HepG2 (cell line): ENCODE results near the gene CPNE2. TPM values are rescaled to one million over a fixed set of nuclear protein-coding genes. Genes with fewer than 3 reads are reported as not detected.
"Not testable (repeated sequence)": the region's sequence is repeated elsewhere in the genome, so short reads cannot be mapped to it uniquely, and the experiment has no call there.

Source experiments
- ATAC-seq: fragments of 200-7000 bp; cut with Tn5 transposase; 3 replicates; pipeline ENCODE4 v1.9.1; 2020; ENCODE audit warnings: mild to moderate bottlenecking, moderate library complexity
- BruUV-seq: library from RNA; stranded (reverse); fragments of 400-500 nt; replicated peaks from 2 replicates; lab custom pipeline; 2021; lab: Mats Ljungman, UMichigan
- CTCF ChIA-PET: fragments of 300-600 bp; formaldehyde crosslinking; extraction: SDS; loops from one replicate; lab custom pipeline; 2021; ENCODE audit warnings: low total read pairs, inconsistent platforms, low intra/inter-chr PET ratio; lab: Yijun Ruan, JAX
- POLR2A ChIA-PET: fragments of 350-600 bp; sonication (Branson Sonifier 250); formaldehyde crosslinking; loops from one replicate; lab custom pipeline; 2020; ENCODE audit warnings: antibody characterized with exemption, inconsistent platforms; lab: Yijun Ruan, JAX
- DNase-seq: peaks from one replicate; pipeline ENCODE4 v3.0.0-alpha.2; 2015; ENCODE audit warnings: low spot score
- FAIRE-seq: peaks from 3 replicates; lab custom pipeline; 2011; peaks lifted over from hg19 to GRCh38; lab: Jason Lieb, UNC
- H2AFZ ChIP-seq: one replicate; pipeline ENCODE4 v1.6.1; 2011; ENCODE audit warnings: low read length, inconsistent platforms
- H3K27ac ChIP-seq: fragments of 300-600 bp; 3 replicates; pipeline ENCODE4 v1.8.0; 2011; ENCODE audit warnings: mixed run types, mild to moderate bottlenecking, mixed read lengths, low read length, inconsistent platforms; ENCODE audit not compliant: insufficient read depth; ENCODE audit errors: extremely low read length
- H3K27me3 ChIP-seq, 2 experiments: fragments of 200-600 bp in 1 of 2; 2 replicates in 1 of 2; 3 replicates in 1 of 2; pipeline versions ENCODE4 v1.6.0 to v1.8.0; 2011; ENCODE audit warnings: low read length in 2 of 2, mild to moderate bottlenecking in 2 of 2, moderate library complexity in 2 of 2, inconsistent platforms in 1 of 2; ENCODE audit not compliant: insufficient read depth in 2 of 2, control insufficient read depth in 1 of 2
- H3K36me3 ChIP-seq, 2 experiments: fragments of 200-600 bp in 1 of 2; replicated peaks in 1 of 2; 2 replicates in 1 of 2; 3 replicates in 1 of 2; pipeline versions ENCODE4 v1.5.1 to v1.8.0; 2011; ENCODE audit warnings: low read length in 2 of 2, inconsistent platforms in 1 of 2; ENCODE audit not compliant: insufficient read depth in 2 of 2, control insufficient read depth in 1 of 2
- H3K4me1 ChIP-seq: 2 replicates; pipeline ENCODE4 v1.5.1; 2012; ENCODE audit warnings: low read length, inconsistent platforms; ENCODE audit not compliant: insufficient read depth
- H3K4me2 ChIP-seq: 2 replicates; pipeline ENCODE4 v1.6.0; 2011; ENCODE audit warnings: low read depth, low read length, inconsistent platforms
- H3K4me3 ChIP-seq, 3 experiments: fragments of 200-600 bp in 1 of 3; sonication (generic), shearing (Covaris generic) in 1 of 3; replicated peaks in 1 of 3; 2 replicates each; pipeline ENCODE4 v1.5.1; 2011 to 2016; ENCODE audit warnings: low read length in 3 of 3, inconsistent platforms in 2 of 3, low read depth in 2 of 3, mild to moderate bottlenecking in 2 of 3, control low read depth in 1 of 3, mixed read lengths in 1 of 3; ENCODE audit not compliant: insufficient read depth in 1 of 3
- H3K79me2 ChIP-seq: one replicate; pipeline ENCODE4 v1.6.1; 2011; ENCODE audit warnings: low read length, inconsistent platforms; ENCODE audit not compliant: insufficient read depth
- H3K9ac ChIP-seq: 2 replicates; pipeline ENCODE4 v1.6.0; 2011; ENCODE audit warnings: mild to moderate bottlenecking, low read depth, low read length, inconsistent platforms; ENCODE audit not compliant: insufficient read depth
- H3K9me3 ChIP-seq: 2 replicates; pipeline ENCODE4 v1.5.1; 2012; ENCODE audit warnings: mild to moderate bottlenecking, low read length
- H4K20me1 ChIP-seq: 2 replicates; pipeline ENCODE4 v1.6.0; 2011; ENCODE audit warnings: inconsistent platforms, mild to moderate bottlenecking, low read length, moderate library complexity; ENCODE audit not compliant: insufficient read depth
- WGBS: methylation state at CpG from one replicate; pipeline ENCODE4 v1.1.6; 2017; ENCODE audit warnings: low lambda C conversion rate; 5-methylcytosine and 5-hydroxymethylcytosine counted together
- in situ Hi-C: cut with HindIII; loops from 2 replicates; pipeline ENCODE4 v1.10.0; 2017; ENCODE audit warnings: low pct_unique_long_range_greater_than_20kb; ENCODE audit not compliant: extremely low pct_ligation_motif_present
- intact Hi-C: fragments of 100-400 bp; cut with micrococcal nuclease; formaldehyde crosslinking; loops from one replicate; pipeline ENCODE4 v1.10.0; 2022; ENCODE audit not compliant: unreplicated experiment
- polyA plus RNA-seq, 8 experiments: library from polyadenylated mRNA; depleted of rRNA in 3 of 8; stranded (reverse) in 7 of 8; unstranded in 1 of 8; fragments of >200 nt; fragmentation: Illumina TruSeq in 4 of 8; extraction: Trizol in 4 of 8; gene quantifications; 2 replicates each; pipeline versions ENCODE4 v1.2.1 to v1.2.3, GENCODE V29; 2011 to 2016; ENCODE audit warnings: low read depth in 4 of 8, missing spikeins in 1 of 8, mixed read lengths in 1 of 8; ENCODE audit not compliant: insufficient read depth in 1 of 8
- total RNA-seq, 5 experiments: library from RNA; depleted of rRNA; stranded (reverse); fragments of >200 nt; fragmentation: Illumina TruSeq; extraction: Trizol; gene quantifications; 2 replicates each; pipeline ENCODE4 v1.2.3, GENCODE V29; 2016; ENCODE audit warnings: low read depth in 1 of 5
- TF ChIP-seq, protein P1 (sequence below): IDR thresholded peaks from 2 replicates; pipeline ENCODE4 v1.4.0; 2020; ENCODE audit warnings: mild to moderate bottlenecking, missing genetic modification reagents

The CPNE2 gene
- total and polyA plus RNA-seq, 2 of the 13 experiments (the other 11 are each of a cell fraction or from before 2014, with no cell fraction given) = 10.6 to 23.3 TPM

DNA sequence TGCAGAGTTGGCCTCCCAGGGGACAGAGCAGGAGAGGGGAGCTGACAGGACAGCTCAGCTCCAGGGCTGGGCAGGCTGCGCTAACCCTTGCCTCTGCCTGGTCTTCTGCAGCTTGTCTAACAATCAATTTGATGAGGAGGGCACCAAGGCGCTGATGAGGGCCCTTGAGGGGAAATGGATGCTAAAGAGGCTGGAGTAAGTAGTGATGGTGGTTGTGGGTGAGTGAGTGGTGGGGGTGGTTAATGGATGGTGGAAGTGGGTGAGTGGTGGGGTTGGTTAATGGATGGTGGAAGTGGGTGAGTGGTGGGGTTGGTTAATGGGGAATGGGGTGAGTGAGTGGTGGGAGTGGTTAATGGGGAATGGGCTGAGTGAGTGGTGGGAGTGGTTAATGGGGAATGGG is 22.0 kb upstream of the CPNE2 start (continued):
- TF ChIP-seq, protein P1, sequence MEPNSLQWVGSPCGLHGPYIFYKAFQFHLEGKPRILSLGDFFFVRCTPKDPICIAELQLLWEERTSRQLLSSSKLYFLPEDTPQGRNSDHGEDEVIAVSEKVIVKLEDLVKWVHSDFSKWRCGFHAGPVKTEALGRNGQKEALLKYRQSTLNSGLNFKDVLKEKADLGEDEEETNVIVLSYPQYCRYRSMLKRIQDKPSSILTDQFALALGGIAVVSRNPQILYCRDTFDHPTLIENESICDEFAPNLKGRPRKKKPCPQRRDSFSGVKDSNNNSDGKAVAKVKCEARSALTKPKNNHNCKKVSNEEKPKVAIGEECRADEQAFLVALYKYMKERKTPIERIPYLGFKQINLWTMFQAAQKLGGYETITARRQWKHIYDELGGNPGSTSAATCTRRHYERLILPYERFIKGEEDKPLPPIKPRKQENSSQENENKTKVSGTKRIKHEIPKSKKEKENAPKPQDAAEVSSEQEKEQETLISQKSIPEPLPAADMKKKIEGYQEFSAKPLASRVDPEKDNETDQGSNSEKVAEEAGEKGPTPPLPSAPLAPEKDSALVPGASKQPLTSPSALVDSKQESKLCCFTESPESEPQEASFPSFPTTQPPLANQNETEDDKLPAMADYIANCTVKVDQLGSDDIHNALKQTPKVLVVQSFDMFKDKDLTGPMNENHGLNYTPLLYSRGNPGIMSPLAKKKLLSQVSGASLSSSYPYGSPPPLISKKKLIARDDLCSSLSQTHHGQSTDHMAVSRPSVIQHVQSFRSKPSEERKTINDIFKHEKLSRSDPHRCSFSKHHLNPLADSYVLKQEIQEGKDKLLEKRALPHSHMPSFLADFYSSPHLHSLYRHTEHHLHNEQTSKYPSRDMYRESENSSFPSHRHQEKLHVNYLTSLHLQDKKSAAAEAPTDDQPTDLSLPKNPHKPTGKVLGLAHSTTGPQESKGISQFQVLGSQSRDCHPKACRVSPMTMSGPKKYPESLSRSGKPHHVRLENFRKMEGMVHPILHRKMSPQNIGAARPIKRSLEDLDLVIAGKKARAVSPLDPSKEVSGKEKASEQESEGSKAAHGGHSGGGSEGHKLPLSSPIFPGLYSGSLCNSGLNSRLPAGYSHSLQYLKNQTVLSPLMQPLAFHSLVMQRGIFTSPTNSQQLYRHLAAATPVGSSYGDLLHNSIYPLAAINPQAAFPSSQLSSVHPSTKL (CRISPR knock-in tag) = no peak
- TF ChIP-seq, all 625 proteins: peak for 0

DNA sequence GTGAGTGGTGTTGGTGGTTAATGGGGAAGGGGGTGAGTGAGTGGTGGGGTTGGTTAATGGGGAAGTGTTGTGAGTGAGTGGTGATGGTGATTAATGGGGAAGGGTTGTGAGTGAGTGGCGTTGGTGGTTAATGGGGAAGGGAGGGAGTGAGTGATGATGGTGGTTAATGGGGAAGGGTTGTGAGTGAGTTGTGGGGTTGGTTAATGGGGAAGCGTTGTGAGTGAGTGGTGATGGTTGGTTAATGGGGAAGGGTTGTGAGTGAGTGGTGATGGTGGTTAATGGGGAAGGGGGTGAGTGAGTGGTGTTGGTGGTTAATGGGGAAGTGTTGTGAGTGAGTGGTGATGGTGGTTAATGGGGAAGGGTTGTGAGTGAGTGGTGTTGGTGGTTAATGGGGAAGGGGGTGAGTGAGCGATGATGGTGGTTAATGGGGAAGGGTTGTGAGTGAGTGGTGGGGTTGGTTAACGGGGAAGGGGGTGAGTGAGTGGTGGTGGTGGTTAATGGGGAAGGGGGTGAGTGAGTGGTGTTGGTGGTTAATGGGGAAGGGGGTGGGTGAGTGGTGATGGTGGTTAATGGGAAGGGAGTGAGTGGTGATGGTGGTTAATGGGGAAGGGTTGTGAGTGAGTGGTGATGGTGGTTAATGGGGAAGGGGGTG is 21.2 kb upstream of the CPNE2 start:
- in situ Hi-C loops, BruUV-seq, H3K27ac ChIP-seq, H2AFZ ChIP-seq, H3K4me1 ChIP-seq, H4K20me1 ChIP-seq, H3K36me3 ChIP-seq, CTCF ChIA-PET, DNase-seq, POLR2A ChIA-PET, FAIRE-seq, intact Hi-C loops, H3K9me3 ChIP-seq, H3K79me2 ChIP-seq, H3K4me2 ChIP-seq, ATAC-seq, H3K4me3 ChIP-seq, H3K9ac ChIP-seq: not testable (repeated sequence)
- H3K27me3 ChIP-seq = peaks cover 0 to 29% of the 10 kb centered on the region in 2 experiments; a peak in 4 of 5 replicates
- WGBS = 53% methylated on average over 4 of the region's 4 CpGs
